ENCODE measurements around the gene PHACTR1.

- TF ChIP-seq, protein P1, sequence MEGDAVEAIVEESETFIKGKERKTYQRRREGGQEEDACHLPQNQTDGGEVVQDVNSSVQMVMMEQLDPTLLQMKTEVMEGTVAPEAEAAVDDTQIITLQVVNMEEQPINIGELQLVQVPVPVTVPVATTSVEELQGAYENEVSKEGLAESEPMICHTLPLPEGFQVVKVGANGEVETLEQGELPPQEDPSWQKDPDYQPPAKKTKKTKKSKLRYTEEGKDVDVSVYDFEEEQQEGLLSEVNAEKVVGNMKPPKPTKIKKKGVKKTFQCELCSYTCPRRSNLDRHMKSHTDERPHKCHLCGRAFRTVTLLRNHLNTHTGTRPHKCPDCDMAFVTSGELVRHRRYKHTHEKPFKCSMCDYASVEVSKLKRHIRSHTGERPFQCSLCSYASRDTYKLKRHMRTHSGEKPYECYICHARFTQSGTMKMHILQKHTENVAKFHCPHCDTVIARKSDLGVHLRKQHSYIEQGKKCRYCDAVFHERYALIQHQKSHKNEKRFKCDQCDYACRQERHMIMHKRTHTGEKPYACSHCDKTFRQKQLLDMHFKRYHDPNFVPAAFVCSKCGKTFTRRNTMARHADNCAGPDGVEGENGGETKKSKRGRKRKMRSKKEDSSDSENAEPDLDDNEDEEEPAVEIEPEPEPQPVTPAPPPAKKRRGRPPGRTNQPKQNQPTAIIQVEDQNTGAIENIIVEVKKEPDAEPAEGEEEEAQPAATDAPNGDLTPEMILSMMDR (IDR thresholded peaks at IDR 0.05; ENCODE audit: low read depth, low read length), result no peak
- TF ChIP-seq EZH2phosphoT487 (IDR thresholded peaks at IDR 0.05; ENCODE audit: low read depth), result no peak
Measured at GRCh38 chr6:13286181-13286580, 569.6 kb downstream of the PHACTR1 start.

All from OCI-LY3 (cell line).